NCI-H226 (cell line): ENCODE data around the gene TMBIM1.
"Not testable (repeated sequence)": the region's sequence is repeated elsewhere in the genome, so short reads cannot be mapped to it uniquely, and the experiment has no call there.

Source experiments
- DNase-seq: peaks from one replicate; pipeline ENCODE4 v3.0.0-alpha.2; 2015

The TMBIM1 gene

GRCh38 chr2:218317835-218318234 is 25.5 kb upstream of the TMBIM1 start:
- DNase-seq = no peak

- peak; percentile 4 for DNase-seq
These were observed 25.0 kb upstream of the TMBIM1 start for GRCh38 chr2:218317303-218317630.

DNA sequence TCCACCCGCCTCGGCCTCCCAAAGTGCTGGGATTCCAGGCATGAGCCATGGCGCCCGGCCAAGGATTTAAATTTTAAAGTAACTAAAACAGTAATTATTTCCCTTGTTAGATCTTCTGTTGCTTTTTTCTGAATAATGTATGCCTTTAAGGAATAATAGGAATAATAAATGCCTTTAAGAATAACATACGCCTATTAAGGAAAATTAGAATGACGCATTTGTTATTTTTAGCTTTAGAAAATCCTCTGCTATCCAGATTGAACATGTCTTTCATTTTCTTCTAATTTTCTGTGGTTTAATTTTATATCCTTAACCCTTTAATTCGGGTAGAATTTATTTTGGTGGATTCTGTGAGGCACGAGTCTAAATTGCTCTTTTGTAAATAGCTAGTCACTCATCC is 23.1 kb upstream of the TMBIM1 start:
- no peak for DNase-seq

DNA sequence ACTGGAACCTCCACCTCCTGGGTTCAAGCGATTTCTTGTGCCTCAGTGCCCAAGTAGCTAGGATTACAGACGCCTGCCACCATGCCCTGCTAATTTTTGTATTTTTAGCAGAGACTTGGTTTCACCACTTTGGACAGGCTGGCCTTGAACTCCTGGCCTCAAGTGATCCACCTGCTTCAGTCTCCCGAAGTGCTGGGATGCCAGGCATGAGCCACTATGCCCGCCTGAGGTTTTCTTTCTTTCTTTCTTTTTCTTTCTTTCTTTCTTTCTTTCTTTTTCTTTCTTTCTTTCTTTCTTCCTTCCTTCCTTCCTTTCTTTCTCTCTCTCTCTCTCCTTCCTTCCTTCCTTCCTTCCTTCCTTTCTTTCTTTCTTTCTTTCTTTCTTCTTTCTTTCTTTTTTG is 22.5 kb upstream of the TMBIM1 start:
- DNase-seq = not testable (repeated sequence)

DNA sequence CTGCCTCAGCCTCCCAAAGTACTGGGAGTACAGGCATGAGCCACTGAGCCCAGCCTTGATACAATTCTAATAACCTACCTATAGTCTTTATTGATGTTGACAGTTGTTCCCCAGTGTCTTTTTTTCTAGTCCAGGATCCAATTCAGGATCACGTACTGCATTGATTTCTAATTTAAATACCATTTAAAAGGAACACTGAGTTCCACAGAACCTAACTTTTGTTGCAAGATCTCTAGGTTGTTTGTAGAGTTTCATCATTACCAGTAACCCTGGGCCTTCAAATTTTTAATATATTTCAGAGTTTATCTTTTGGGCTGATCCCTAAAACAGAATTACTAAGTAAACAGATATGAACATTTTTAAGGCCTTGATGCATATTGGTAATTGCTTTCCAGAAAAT is 21.1 kb upstream of the TMBIM1 start:
- no peak for DNase-seq

- no peak for DNase-seq
These were observed 20.0 kb upstream of the TMBIM1 start for GRCh38 chr2:218312267-218312756.

DNA sequence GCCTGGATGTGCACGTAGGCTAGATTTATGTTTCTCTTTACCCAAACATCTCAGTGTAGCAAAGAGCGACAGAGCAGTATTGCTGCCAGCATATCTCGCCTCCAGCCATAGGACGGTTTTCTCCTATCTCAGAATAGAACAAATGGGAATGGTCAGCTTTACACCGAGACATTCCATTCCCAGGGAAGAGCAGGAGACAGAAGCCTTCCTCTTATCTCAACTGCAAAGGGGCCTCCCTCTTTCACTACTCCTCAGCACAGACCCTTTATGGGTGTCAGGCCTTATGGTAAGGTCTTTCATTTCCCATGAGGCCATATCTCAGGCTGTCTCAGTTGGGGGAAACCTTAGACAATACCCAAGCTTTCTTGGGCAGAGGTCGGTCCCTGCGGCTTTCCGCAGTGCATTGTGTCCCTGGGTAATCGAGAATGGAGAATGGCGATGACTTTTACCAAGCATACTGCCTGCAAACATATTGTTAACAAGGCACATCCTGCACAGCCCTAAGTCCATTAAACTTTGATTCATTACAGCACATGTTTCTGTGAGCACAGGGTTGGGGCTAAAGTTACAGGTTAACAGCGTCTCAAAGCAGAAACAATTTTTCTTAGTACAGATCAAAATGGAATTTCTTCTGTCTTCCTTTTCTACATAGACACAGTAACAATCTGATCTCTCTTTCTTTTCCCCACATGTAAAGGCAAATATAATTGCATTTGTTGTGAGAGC is 19.4 kb upstream of the TMBIM1 start:
- not testable (repeated sequence) for DNase-seq

DNA sequence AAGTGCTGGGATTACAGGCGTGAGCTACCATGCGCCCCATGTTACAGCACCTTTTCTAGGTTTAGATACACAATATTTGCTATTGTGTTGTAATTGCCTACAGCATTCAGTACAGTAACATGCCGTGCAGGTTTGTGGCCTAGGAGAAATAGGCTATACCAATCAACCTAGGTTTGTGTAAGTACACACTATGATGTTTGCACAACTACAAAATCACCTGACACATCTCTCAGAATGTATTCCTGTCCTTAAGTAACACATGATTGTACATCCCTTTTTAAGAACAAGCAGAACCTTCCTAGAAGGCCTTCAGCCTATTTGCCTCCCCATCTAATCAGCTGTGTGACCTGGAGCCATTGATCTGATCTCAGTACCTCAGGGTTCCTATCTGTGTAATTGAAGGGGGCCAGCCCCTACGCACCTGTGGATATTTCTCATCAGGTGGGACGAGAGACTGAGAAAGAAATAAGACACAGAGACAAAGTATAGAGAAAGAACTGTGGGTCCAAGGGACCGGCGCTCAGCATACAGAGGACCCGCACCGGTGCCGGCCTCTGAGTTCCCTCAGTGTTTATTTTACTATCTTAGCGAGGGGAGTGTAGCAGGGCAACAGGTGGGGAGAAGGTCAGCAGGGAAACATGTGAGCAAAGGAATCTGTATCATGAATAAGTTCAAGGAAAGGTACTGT is 18.7 kb upstream of the TMBIM1 start:
- no peak for DNase-seq

DNA sequence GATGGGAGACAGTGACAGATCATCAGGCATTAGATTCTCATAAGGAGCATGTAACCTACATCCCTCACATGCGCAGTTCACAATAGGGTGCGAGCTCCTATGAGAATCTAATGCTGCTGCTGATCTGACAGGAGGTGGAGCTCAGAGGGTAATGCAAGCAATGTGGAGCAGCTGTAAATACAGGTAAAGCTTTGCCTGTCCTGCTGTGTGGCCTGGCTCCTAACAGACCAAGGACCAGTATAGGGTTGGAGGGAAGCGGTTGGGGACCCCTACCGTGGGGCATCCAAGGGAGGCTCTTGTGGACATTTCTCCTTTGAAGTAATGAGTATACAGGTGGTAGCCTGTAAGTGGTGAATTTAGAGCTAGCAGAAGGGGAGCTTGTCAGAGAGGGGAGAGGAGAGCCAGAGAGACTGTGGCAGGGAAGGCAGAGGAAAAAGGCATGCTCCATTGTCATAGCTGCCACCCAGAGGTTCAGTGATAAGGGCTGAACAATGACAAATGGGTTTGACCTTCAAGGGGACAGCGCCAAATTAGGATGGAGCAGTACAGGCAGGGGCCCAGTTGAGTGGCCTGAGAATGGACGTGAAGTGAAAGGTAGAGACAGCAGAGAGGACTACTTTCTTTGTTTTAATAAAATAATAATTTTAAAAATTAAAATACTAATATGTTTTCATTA is 15.2 kb upstream of the TMBIM1 start:
- no peak for DNase-seq

DNA sequence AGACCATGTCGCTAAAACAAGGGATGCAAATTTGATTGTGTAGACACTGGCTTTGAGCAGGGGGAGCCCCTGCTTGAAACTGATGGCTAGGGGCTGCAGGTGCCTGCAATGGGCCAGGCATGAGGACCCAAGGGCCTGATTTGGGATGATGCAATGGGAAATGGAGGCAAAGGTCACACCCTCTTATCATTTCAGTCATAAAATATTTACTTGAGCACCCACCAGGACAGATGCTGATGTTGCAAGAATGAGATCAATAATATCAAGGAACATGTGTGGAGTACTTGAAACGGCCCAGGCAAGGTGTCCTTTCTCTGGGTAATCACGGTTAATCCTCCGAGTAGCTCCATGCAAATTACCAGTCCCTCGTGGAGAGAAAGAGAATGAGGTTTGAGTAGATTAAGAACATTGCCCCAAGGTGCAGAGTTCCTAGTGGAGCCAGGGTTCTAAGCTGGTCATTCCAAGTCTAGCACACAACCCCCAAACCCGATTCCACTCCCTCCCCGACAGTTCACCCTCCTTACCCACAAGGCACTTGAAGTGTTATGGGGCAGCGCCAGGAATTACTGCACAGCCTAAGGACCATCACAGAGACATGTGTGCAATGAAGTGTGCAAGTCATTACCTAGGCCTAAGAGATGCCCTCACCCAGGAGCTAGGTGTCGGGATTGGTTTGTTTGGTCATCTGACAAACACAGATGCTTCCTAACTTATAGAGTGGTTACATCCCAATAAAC is 14.0 kb upstream of the TMBIM1 start:
- DNase-seq = no peak

- DNase-seq = no peak
These were observed 13.1 kb upstream of the TMBIM1 start for GRCh38 chr2:218305383-218305782.

- peak; percentile 35 for DNase-seq
These were observed 9.0 kb upstream of the TMBIM1 start for GRCh38 chr2:218301176-218301819.

DNA sequence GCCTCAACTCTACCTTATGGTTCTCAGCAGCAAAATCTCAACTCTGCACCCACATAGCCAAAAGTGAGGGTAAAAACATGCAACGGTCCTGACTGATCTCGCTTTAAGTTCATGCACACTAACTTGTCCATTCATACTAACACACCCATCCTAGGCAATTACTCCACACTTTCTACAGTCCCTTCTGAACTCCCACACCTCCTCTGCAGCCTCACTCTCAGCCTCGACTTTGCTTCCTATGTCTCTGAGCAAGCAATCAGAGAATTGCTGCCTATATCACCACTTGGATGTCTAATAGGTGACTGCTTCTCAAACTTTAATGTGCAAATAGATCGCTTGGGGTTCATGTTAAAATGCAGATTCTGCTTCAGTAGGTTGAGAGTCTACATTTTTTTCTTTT is 7.8 kb upstream of the TMBIM1 start:
- no peak for DNase-seq

- no peak for DNase-seq
These were observed 6.1 kb upstream of the TMBIM1 start for GRCh38 chr2:218298314-218298875.

DNA sequence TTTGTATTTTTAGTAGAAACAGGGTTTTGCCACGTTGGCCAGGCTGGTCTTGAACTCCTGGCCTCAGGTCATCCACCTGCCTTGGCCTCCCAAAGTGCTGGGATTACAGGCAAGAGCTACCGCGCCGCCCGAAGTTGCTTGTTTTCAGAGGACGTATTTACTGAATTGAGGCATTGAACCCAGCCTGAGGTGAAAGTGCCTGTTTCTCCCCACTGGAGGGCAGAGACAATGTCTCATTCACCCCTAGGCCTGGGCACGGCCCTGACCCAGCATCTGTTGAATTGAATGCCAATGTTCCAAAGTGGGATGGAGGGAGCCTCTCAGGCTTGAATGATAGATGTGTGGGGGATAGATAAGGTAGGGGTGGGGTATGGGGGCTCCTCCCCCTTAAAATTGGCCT is 4.5 kb upstream of the TMBIM1 start:
- DNase-seq = no peak

DNA sequence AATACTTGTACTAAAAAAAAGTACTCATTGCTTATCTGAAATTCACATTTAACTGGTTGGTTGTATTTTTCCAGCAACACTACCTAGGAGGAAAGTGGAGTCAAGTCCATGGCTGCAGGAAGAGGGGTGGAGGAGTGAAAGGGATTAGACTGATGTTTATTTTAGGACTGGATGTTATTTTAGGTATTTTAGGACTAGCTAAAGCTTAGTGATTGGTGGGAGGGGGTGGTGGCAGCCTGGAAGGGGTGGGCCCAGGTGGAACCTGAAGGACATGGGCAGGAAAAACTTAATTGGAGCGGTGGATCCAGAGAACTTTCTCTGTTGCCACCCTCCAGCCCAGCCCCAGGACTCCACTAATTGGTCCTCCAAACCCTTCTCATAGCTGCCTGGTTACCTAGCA is 3.9 kb upstream of the TMBIM1 start:
- no peak for DNase-seq

- DNase-seq = peak; percentile 18
These were observed 2.7 kb upstream of the TMBIM1 start for GRCh38 chr2:218295029-218295428.

DNA sequence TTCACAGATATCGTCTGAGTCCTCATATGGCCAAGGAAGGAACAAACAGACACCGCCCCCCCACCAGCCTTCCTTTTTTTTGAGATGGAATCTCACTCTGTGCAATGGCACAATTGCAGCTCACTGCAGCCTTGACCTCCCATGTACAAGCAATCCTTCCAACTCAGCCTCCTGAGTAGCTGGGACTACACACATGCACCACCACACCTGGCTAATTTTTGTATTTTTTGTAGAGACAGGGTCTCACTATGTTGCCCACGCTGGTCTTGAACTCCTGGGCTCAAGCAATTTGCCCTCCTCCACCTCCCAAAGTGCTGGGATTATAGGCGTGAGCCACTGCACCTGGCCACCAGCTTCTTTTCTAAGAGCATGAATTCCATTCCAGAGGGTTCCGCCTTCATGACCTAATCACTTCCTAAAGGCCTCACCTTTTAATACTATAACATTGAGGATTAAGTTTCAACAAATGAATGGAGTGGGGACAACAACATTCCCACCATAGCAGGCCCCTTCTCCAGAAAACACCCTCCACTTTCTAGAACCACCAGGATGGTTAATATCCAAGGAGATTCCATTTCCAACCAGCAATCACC is 2.2 kb upstream of the TMBIM1 start:
- no peak for DNase-seq

DNA sequence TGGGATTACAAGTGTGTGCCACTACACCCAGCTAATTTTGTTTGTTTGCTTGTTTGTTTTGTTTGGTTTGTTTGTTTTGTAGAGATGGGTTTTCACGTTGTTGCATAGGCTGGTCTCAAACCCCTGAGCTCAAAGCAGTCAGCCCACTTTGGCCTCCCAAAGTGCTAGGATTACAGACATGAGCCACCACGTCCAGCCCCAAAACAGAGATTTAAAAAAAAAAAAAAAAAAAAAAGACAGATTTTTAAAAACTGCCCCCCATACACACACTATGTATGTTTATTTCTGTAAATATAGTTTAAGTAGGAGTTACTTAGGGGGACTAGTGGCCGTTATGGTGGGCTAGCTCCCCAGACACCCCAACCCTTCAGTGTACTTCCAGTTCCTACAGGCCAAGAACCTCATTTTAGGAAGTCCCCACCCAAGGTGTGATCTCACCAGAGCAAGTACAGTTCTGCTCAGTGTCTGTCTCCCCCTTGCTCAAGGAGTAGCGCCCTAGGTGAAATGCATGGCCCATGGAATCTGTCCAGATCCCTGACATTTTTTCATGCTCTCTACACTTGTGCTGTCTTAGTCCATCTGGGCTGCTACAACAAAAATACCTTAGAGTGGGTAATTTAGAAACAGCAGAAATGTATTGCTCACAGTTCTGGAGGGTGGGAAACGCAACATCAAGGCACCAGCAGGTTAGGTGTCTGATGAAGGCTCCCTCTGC is 1.6 kb upstream of the TMBIM1 start:
- no peak for DNase-seq

GRCh38 chr2:218291318-218292047 is 820 bp downstream of the TMBIM1 start:
- DNase-seq = no peak
